Stomach (tissue), 9 donors: ENCODE measurements around the gene DCP1B. TPM values are rescaled to one million over a fixed set of nuclear protein-coding genes. Genes with fewer than 3 reads are reported as not detected.

ENCODE experiments used
- DNase-seq, 2 donors: peaks; one replicate each; pipeline versions ENCODE4 v3.0.0 to v3.0.0-alpha.2; 2013 to 2019
- H3K27ac ChIP-seq, 5 donors: fragments of 200-600 bp in 4 of 5; sonication (generic) in 4 of 5; one replicate each; pipeline ENCODE4 v1.5.1; 2013 to 2019; ENCODE audit warnings: mild to moderate bottlenecking in 1 of 5, moderate library complexity in 1 of 5
- H3K27me3 ChIP-seq, 3 donors: fragments of 200-600 bp; sonication (generic); one replicate each; pipeline ENCODE4 v1.5.1; 2017 to 2019; ENCODE audit warnings: mixed run types in 1 of 3
- H3K36me3 ChIP-seq, 4 donors: fragments of 200-600 bp; sonication (generic); 1 replicate in 3 of 4; 2 replicates in 1 of 4; pipeline ENCODE4 v1.5.1; 2016 to 2019
- H3K4me1 ChIP-seq, 4 donors: fragments of 200-600 bp; sonication (generic); one replicate each; pipeline ENCODE4 v1.5.1; 2016 to 2019
- H3K4me3 ChIP-seq, 4 donors: fragments of 200-600 bp; sonication (generic) in 3 of 4; one replicate each; pipeline ENCODE4 v1.5.1; 2016 to 2019; ENCODE audit warnings: mild to moderate bottlenecking in 1 of 4
- H3K9me3 ChIP-seq, 4 donors: fragments of 200-600 bp; sonication (generic); one replicate each; pipeline ENCODE4 v1.5.1; 2016 to 2019
- CTCF ChIP-seq, 7 experiments: fragments of 450-650 bp in 4 of 7; fragments of 200-600 bp in 3 of 7; sonication (generic) in 3 of 7; IDR thresholded peaks; one replicate each; pipeline ENCODE4 v1.5.1; 2016 to 2019; ENCODE audit warnings: antibody characterized with exemption in 7 of 7, control low read depth in 2 of 7, mild to moderate bottlenecking in 1 of 7
- EP300 ChIP-seq: sonication (generic); formaldehyde crosslinking; IDR thresholded peaks from one replicate; pipeline ENCODE4 v1.6.1; 2017; ENCODE audit warnings: antibody characterized with exemption
- POLR2A ChIP-seq, 4 donors: fragments of 450-650 bp; IDR thresholded peaks; one replicate each; pipeline ENCODE4 v1.6.1; 2016; ENCODE audit warnings: antibody characterized with exemption in 4 of 4, control low read depth in 2 of 4, mild to moderate bottlenecking in 1 of 4, moderate library complexity in 1 of 4
- POLR2AphosphoS5 ChIP-seq, 3 donors: sonication (generic); formaldehyde crosslinking; IDR thresholded peaks; one replicate each; pipeline ENCODE4 v1.6.1; 2016; ENCODE audit warnings: antibody characterized with exemption in 3 of 3
- WGBS, 5 donors: extraction: QIAGEN DNeasy Blood & Tissue Kit in 3 of 5; methylation state at CpG; one replicate each; pipeline versions ENCODE4 v1.1.5 to v1.1.7; 2013 to 2018; 5-methylcytosine and 5-hydroxymethylcytosine counted together
- intact Hi-C: fragments of 100-400 bp; cut with DNase I; formaldehyde crosslinking; loops from one replicate; pipeline ENCODE4 v1.15.1; 2023; ENCODE audit warnings: low total_unique reads
- polyA plus RNA-seq, 3 donors: library from polyadenylated mRNA; stranded (reverse); fragments of 200-250 nt; gene quantifications; one replicate each; pipeline ENCODE4 v1.2.3, GENCODE V29; 2013
- total RNA-seq, 5 donors: library from RNA; depleted of rRNA; stranded (reverse); fragments of >200 nt; gene quantifications; one replicate each; pipeline versions ENCODE4 v1.1.0 to v1.2.3, GENCODE V29; 2014 to 2016
- donor health status: healthy with polysubstance abuse.
- donor health status: Bipolar disorder and iron deficiency.
- donor health status: healthy.

The DCP1B gene
- total and polyA plus RNA-seq, 8 donors: 5.8 to 43.2 (median 16.0) TPM; not detected in 1

- H3K9me3 ChIP-seq: peaks cover 0 to 10% (median 3%) of the 10 kb centered on the region in 4 donors
- H3K27me3 ChIP-seq: no peaks in the 10 kb centered on the region
- no peak overlapping the region for H3K27ac ChIP-seq
- intact Hi-C loops: no loop called here
- DNase-seq: no peak
- peaks cover 0 to 14% (median 3%) of the 10 kb centered on the region in 4 donors for H3K36me3 ChIP-seq
- TF ChIP-seq POLR2A (IDR thresholded peaks at IDR 0.05): no peak
- no peak for TF ChIP-seq EP300
- TF ChIP-seq CTCF (IDR thresholded peaks at IDR 0.05): no peak
- no peak for TF ChIP-seq POLR2AphosphoS5 (IDR thresholded peaks at IDR 0.05)
- 90 to 100% (median 94%) methylated on average over 2 of the region's 2 CpGs for WGBS, 5 donors
- no peak overlapping the region for H3K4me3 ChIP-seq
- H3K4me1 ChIP-seq: peaks cover 0 to 34% (median 16%) of the 10 kb centered on the region in 4 donors
Measured at GRCh38 chr12:1980282-1980681, 24.0 kb downstream of the DCP1B start.

- intact Hi-C loops: no loop called here
- peak overlapping the region in 3 of 5 donors; percentile 16 to 87 (median 32) for H3K27ac ChIP-seq
Measured at GRCh38 chr12:1978078-1978862, 26.0 kb downstream of the DCP1B start.

GRCh38 chr12:1977588-1977987 lies 26.7 kb downstream of the DCP1B start:
- Histone ChIP-seq H3K4me3 (no peak overlapping the region), H3K9me3 (no peaks in the 10 kb centered on the region), H3K4me1 (peaks cover 0 to 56% (median 26%) of the 10 kb centered on the region in 4 donors), H3K27me3 (no peaks in the 10 kb centered on the region), H3K27ac (peak overlapping the region in 3 of 5 donors; percentile 16 to 87 (median 32)), H3K36me3 (no peaks in the 10 kb centered on the region)
- 22 to 46% (median 29%) methylated on average over 1 of the region's 1 CpG for WGBS, 5 donors
- intact Hi-C loops: no loop called here
- no peak for DNase-seq
- no peak for TF ChIP-seq POLR2A (IDR thresholded peaks at IDR 0.05)
- no peak for TF ChIP-seq CTCF (IDR thresholded peaks at IDR 0.05)
- TF ChIP-seq POLR2AphosphoS5 (IDR thresholded peaks at IDR 0.05): no peak
- no peak for TF ChIP-seq EP300

More at GRCh38 chr12:1978078-1978862, 26.0 kb downstream of the DCP1B start:
- 82 to 93% (median 92%) methylated on average over 4 of the region's 4 CpGs for WGBS, 5 donors
- no peaks in the 10 kb centered on the region for H3K36me3 ChIP-seq
- TF ChIP-seq EP300 (no peak), POLR2AphosphoS5 (IDR thresholded peaks at IDR 0.05) (no peak), CTCF (IDR thresholded peaks at IDR 0.05) (no peak), POLR2A (IDR thresholded peaks at IDR 0.05) (no peak)
- peaks cover 0 to 51% (median 23%) of the 10 kb centered on the region in 4 donors for H3K4me1 ChIP-seq
- H3K27me3 ChIP-seq: no peaks in the 10 kb centered on the region
- no peak overlapping the region for H3K4me3 ChIP-seq
- no peak for DNase-seq
- H3K9me3 ChIP-seq: no peaks in the 10 kb centered on the region

GRCh38 chr12:1977109-1977508 lies 27.1 kb downstream of the DCP1B start:
- Histone ChIP-seq H3K27ac (peak overlapping the region in 3 of 5 donors; percentile 32 to 87 (median 48)), H3K36me3 (no peaks in the 10 kb centered on the region), H3K4me3 (no peak overlapping the region), H3K9me3 (no peaks in the 10 kb centered on the region), H3K4me1 (peaks cover 0 to 61% (median 29%) of the 10 kb centered on the region in 4 donors), H3K27me3 (no peaks in the 10 kb centered on the region)
- no peak for DNase-seq
- intact Hi-C loops: no loop called here
- WGBS, 5 donors: 83 to 92% (median 88%) methylated on average over 6 of the region's 6 CpGs
- TF ChIP-seq POLR2AphosphoS5 (IDR thresholded peaks at IDR 0.05): no peak

GRCh38 chr12:1974812-1975211 lies 29.4 kb downstream of the DCP1B start:
- intact Hi-C loops: no loop called here
- Histone ChIP-seq H3K4me3 (no peak overlapping the region), H3K4me1 (peaks cover 0 to 70% (median 30%) of the 10 kb centered on the region in 4 donors), H3K27me3 (no peaks in the 10 kb centered on the region), H3K27ac (peak overlapping the region in 4 of 5 donors; percentile 7 to 87 (median 60)), H3K36me3 (no peaks in the 10 kb centered on the region), H3K9me3 (no peaks in the 10 kb centered on the region)
- TF ChIP-seq EP300 (no peak), CTCF (IDR thresholded peaks at IDR 0.05) (no peak), POLR2A (IDR thresholded peaks at IDR 0.05) (no peak), POLR2AphosphoS5 (IDR thresholded peaks at IDR 0.05) (no peak)
- no peak for DNase-seq
- 80 to 93% (median 83%) methylated on average over 1 of the region's 1 CpG for WGBS, 5 donors
